PC-9 (cell line): ENCODE results near the gene N4BP2L2. TPM values are rescaled to one million over a fixed set of nuclear protein-coding genes. Genes with fewer than 3 reads are reported as not detected.

Experiments used
- BruUV-seq: library from RNA; stranded (reverse); fragments of 400-500 nt; replicated peaks from 2 replicates; lab custom pipeline; 2021; lab: Mats Ljungman, UMichigan
- CTCF ChIA-PET: fragments of 300-600 bp; sonication (Branson Sonifier 250); formaldehyde crosslinking; loops from one replicate; lab custom pipeline; 2022; ENCODE audit warnings: antibody characterized with exemption; lab: Charles Lee
- POLR2A ChIA-PET: fragments of 300-600 bp; sonication (Branson Sonifier 250); formaldehyde crosslinking; loops from one replicate; lab custom pipeline; 2022; ENCODE audit warnings: antibody characterized with exemption; ENCODE audit not compliant: unreplicated experiment; lab: Charles Lee
- DNase-seq, 2 experiments: peaks; one replicate each; pipeline versions ENCODE4 v3.0.0 to v3.0.0-alpha.2; 2015 to 2022; ENCODE audit warnings: mixed read lengths in 1 of 2
- H2AFZ ChIP-seq: fragments of 200-600 bp; sonication (generic); 2 replicates; pipeline ENCODE4 v1.8.1; 2017; ENCODE audit warnings: antibody characterized with exemption
- H3F3A ChIP-seq: fragments of 200-600 bp; sonication (generic); 2 replicates; pipeline ENCODE4 v1.8.1; 2017; ENCODE audit warnings: antibody characterized with exemption, mild to moderate bottlenecking, low read depth; ENCODE audit not compliant: insufficient read depth
- H3K27ac ChIP-seq: fragments of 200-600 bp; sonication (generic); 2 replicates; pipeline ENCODE4 v1.6.1; 2016; ENCODE audit warnings: mixed run types
- H3K27me3 ChIP-seq: fragments of 200-600 bp; sonication (generic); 2 replicates; pipeline ENCODE4 v1.6.1; 2016; ENCODE audit warnings: low read depth, mixed run types; ENCODE audit not compliant: insufficient read depth
- H3K36me3 ChIP-seq: fragments of 200-600 bp; sonication (generic); 2 replicates; pipeline ENCODE4 v1.6.1; 2016; ENCODE audit warnings: low read depth, mixed run types
- H3K4me1 ChIP-seq: fragments of 200-600 bp; sonication (generic); replicated peaks from 2 replicates; pipeline ENCODE4 v1.6.1; 2016; ENCODE audit warnings: mixed run types; ENCODE audit not compliant: insufficient read depth
- H3K4me2 ChIP-seq: fragments of 200-600 bp; sonication (generic); 2 replicates; pipeline ENCODE4 v1.6.1; 2017; ENCODE audit warnings: mixed run types
- H3K4me3 ChIP-seq: fragments of 200-600 bp; sonication (generic); 2 replicates; pipeline ENCODE4 v1.6.1; 2016; ENCODE audit warnings: mixed run types
- H3K79me2 ChIP-seq: fragments of 200-600 bp; sonication (generic); 2 replicates; pipeline ENCODE4 v1.6.1; 2017; ENCODE audit warnings: low read depth, mixed run types
- H3K9me2 ChIP-seq: fragments of 200-600 bp; sonication (generic); 2 replicates; pipeline ENCODE4 v1.8.1; 2017; ENCODE audit warnings: mild to moderate bottlenecking; ENCODE audit not compliant: insufficient read depth
- H3K9me3 ChIP-seq: fragments of 200-600 bp; sonication (generic); 2 replicates; pipeline ENCODE4 v1.8.1; 2016; ENCODE audit warnings: low read depth; ENCODE audit not compliant: insufficient read depth
- H4K20me1 ChIP-seq: fragments of 200-600 bp; sonication (generic); 2 replicates; pipeline ENCODE4 v1.8.1; 2017; ENCODE audit not compliant: insufficient read depth
- CTCF ChIP-seq: fragments of 200-600 bp; sonication (generic); conservative IDR thresholded peaks from 2 replicates; pipeline ENCODE4 v1.6.1; 2017; ENCODE audit warnings: mixed run types, antibody characterized with exemption, mild to moderate bottlenecking, moderate library complexity
- EZH2 ChIP-seq: fragments of 200-600 bp; sonication (generic); IDR thresholded peaks from 2 replicates; pipeline ENCODE4 v1.8.0; 2017; ENCODE audit warnings: antibody characterized with exemption, low read depth
- intact Hi-C: fragments of 100-400 bp; cut with micrococcal nuclease; formaldehyde crosslinking; loops from one replicate; pipeline ENCODE4 v1.10.0; 2022; ENCODE audit not compliant: unreplicated experiment
- total RNA-seq: library from RNA; stranded (reverse); gene quantifications from 2 replicates; pipeline ENCODE4 v1.2.3, GENCODE V29; 2021

N4BP2L2 gene
- total RNA-seq, 1 experiment from 2014 or later, result 81.3 TPM

- no TSS peak for BruUV-seq
- CTCF ChIA-PET, result no interaction called here
- intact Hi-C loops, result no loop called here
Measured at GRCh38 chr13:32495429-32495828, 43.2 kb downstream of the N4BP2L2 start.

GRCh38 chr13:32491028-32491427 is 47.6 kb downstream of the N4BP2L2 start:
- no peak overlapping the region for H3K4me3 ChIP-seq
- POLR2A ChIA-PET, result no interaction called here
- H3K9me3 ChIP-seq, result no peaks in the 10 kb centered on the region
- H3K4me1 ChIP-seq, result no peaks in the 10 kb centered on the region
- H3K9me2 ChIP-seq, result no peaks in the 10 kb centered on the region
- CTCF ChIA-PET, result no interaction called here
- no peaks in the 10 kb centered on the region for H3K27me3 ChIP-seq
- H3K36me3 ChIP-seq, result no peaks in the 10 kb centered on the region
- H3K4me2 ChIP-seq, result no peak overlapping the region
- H2AFZ ChIP-seq, result no peak overlapping the region
- TF ChIP-seq EZH2 (no peak), CTCF (no peak)
- H4K20me1 ChIP-seq, result no peaks in the 10 kb centered on the region
- intact Hi-C loops, result no loop called here
- BruUV-seq, result no TSS peak
- H3K27ac ChIP-seq, result no peak overlapping the region
- DNase-seq, result no peak
- H3F3A ChIP-seq, result no peaks in the 10 kb centered on the region; the same call in 1 of the 2 replicates
- no peaks in the 10 kb centered on the region for H3K79me2 ChIP-seq

More at GRCh38 chr13:32495429-32495828, 43.2 kb downstream of the N4BP2L2 start:
- H2AFZ ChIP-seq, result no peak overlapping the region
- DNase-seq, result no peak
- H3K27ac ChIP-seq, result no peak overlapping the region
- POLR2A ChIA-PET, result no interaction called here
- H3K9me2 ChIP-seq, result no peaks in the 10 kb centered on the region
- H3K4me2 ChIP-seq, result no peak overlapping the region
- H3K4me3 ChIP-seq, result no peak overlapping the region
- TF ChIP-seq EZH2 (no peak), CTCF (no peak)
- no peaks in the 10 kb centered on the region; the same call in 1 of the 2 replicates for H3F3A ChIP-seq
- H3K79me2 ChIP-seq, result no peaks in the 10 kb centered on the region
- no peaks in the 10 kb centered on the region for H4K20me1 ChIP-seq
- no peaks in the 10 kb centered on the region for H3K27me3 ChIP-seq
- H3K4me1 ChIP-seq, result no peaks in the 10 kb centered on the region
- H3K36me3 ChIP-seq, result no peaks in the 10 kb centered on the region
- H3K9me3 ChIP-seq, result no peaks in the 10 kb centered on the region

GRCh38 chr13:32476892-32477291 is 61.7 kb downstream of the N4BP2L2 start:
- Histone ChIP-seq H4K20me1 (no peaks in the 10 kb centered on the region), H3K4me1 (peaks cover 17% of the 10 kb centered on the region), H3K79me2 (no peaks in the 10 kb centered on the region), H3K9me2 (no peaks in the 10 kb centered on the region), H3K27ac (no peak overlapping the region), H3F3A (peaks cover 9% of the 10 kb centered on the region; the same call in 1 of the 2 replicates), H3K4me3 (no peak overlapping the region), H3K36me3 (no peaks in the 10 kb centered on the region), H3K4me2 (no peak overlapping the region; the same call in 1 of the 2 replicates), H3K27me3 (no peaks in the 10 kb centered on the region), H3K9me3 (no peaks in the 10 kb centered on the region), H2AFZ (no peak overlapping the region)
- no TSS peak for BruUV-seq
- POLR2A ChIA-PET, result interaction anchor here (0.6 kb wide), 1 partner anchor 40 kb away, joined by 3 read pairs; no protein-coding TSS in a partner anchor
- CTCF ChIA-PET, result no interaction called here
- TF ChIP-seq CTCF, result no peak
- no peak for TF ChIP-seq EZH2
- intact Hi-C loops, result no loop called here
- no peak for DNase-seq
